Measurements from ENCODE around the gene PACSIN1.

Gene PACSIN1

DNA sequence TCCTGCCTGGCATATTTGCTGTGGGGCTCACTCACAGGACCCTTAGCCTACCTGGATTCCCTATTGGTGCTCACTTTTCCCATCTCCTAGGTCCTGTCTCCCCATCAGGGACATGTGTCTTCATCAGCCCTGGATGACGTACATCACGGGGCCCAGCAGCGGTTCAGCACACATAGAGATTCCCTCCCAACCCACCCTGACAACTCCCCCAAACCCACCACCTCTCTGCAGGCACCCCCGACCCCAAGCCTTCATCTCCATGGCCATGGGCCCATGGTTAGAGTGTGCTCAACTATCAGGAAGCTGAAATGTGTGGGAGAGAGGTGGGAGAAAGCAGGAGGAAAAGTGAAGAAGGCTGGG is 115.7 kb downstream of the PACSIN1 start:
- no peak for DNase-seq (ENCODE audit: low spot score)

DNA sequence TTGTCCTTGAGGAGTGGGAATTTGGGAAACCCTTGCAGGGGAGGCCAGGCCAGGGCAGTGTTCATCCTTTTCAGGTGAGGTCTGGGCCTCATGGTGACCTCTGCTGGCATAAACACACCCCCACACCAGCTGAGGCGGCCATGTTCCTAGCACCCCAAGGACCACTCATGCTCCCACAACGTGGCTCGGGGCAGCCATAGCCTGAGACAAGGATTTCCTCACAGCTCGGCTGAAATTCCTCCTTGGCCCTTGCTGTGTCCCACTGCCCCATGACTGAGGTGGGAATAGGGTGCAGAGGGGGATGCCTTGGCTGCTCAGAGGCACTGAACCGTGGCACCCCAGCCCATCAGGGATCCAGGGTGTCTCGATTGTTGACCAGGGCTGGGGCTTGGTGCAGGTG is 117.6 kb downstream of the PACSIN1 start:
- DNase-seq (ENCODE audit: low spot score) = no peak

DNA sequence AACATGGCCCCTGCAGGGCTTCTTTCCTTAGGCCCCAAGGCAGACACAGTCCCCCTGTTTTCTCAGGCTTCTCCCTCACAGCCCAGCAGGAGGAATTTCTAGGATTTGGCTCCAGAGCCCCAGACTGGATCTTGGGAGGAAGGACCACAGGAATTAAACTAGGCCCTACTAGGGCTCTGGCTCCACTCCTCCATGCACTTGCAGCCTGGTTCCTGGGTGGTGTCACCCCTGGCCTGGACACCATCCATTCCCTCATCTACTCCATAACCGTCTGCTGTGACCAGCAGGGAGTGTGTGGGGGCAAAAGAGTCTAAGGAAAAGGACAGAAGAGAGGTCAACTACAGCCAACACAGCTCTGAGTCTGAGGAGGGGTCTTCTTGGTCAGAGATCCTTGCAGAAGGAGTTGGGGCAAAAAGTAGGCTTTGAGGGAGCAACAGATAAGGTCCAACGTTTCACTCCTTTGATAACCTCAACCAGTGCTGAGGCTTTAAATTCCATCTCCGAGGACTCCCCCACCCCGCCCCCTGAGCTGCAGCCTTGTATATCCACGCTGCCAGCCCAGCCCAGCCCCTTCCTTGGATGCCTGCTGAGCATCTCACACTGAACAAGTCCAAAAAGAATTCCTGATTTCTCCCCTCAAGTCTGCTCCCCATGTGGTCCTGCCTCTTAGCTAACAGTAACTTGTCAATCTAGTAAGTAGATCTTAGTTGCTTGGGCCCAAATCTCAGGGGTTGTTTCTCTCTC is 118.2 kb downstream of the PACSIN1 start:
- no peak for DNase-seq (ENCODE audit: low spot score)

DNA sequence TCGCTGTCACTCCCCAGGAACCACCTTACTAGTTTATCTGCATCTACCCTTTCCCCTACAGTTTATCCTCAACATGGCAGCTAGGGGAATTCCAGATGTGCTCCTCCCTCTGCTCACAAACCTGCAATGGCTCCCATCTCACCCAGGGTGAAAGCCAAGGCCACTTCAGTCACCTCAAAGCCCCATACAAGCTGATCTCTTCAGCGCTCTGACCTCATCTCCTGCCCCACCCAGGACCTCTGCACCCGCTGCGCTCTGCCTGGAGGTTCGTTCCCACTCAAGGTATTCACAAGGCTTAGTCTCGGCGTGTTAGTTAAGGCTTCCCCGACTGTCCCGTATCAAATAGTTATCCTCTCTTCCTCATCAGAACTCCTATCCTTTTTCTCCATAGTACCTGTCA is 118.8 kb downstream of the PACSIN1 start:
- no peak for DNase-seq (ENCODE audit: low spot score)

Data from kidney capillary endothelial cell (primary cell).